Measurements from ENCODE around the gene ERGIC3. TPM values are rescaled to one million over a fixed set of nuclear protein-coding genes. Genes with fewer than 3 reads are reported as not detected.
A peak's percentile ranks its signal among the peaks of the same experiment; 100 is the strongest.

Gene ERGIC3
- total and polyA plus RNA-seq, 2 experiments from 2014 or later: 262 to 477 TPM

DNA sequence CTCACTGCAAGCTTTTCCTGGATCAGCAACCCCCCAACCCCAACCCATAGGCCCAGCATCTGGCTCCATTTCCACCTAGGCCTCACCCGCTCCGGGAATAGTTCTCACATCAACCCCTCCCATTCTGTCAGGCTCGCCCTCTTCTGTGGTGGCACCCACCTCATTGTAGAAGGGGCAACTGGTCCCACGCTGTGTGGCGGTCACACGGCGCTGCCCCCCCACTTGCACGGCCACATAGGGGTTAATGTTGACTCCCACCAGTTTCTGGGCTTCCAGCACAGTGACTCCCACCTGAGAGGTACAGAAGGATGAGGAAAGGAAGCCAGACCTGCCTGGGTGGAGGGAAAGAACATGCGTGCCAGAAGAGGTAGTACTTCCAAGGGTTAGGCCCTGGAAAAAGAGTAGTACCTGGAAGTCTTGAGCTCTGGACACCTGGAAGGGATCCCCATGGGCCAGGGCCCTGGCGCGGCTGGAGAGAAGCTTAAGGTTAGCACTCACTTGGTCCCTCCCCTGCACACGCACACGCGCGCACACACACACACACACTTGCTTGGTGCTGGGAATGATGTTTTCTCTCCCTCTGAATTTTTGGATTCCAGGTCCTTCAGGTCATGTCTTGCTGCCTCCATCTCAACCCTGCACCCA lies 61.1 kb downstream of the ERGIC3 start:
- H2AFZ ChIP-seq: no peak overlapping the region
- no peak overlapping the region for H3K4me2 ChIP-seq (ENCODE audit: unreplicated experiment)
- WGBS, 2 experiments (ENCODE audit: low coverage in 1 of 2, low lambda C conversion rate in 2 of 2, missing lambda C conversion rate in 2 of 2): 93 to 95% methylated on average over 15 of the region's 15 CpGs
- peaks cover 5% of the 10 kb centered on the region; the same call in 1 of the 2 replicates for H3K4me1 ChIP-seq (ENCODE audit: insufficient read depth)
- H3K9ac ChIP-seq: no peak overlapping the region
- no peaks in the 10 kb centered on the region for H3K36me3 ChIP-seq (ENCODE audit: low read depth)
- H3F3A ChIP-seq (ENCODE audit: insufficient read depth): no peaks in the 10 kb centered on the region
- H3K27ac ChIP-seq: no peak overlapping the region
- H3K27me3 ChIP-seq (replicated peaks; ENCODE audit: insufficient read depth): peaks cover 6% of the 10 kb centered on the region
- no peaks in the 10 kb centered on the region for H3K9me3 ChIP-seq (ENCODE audit: low read depth)
- no peaks in the 10 kb centered on the region for H3K79me2 ChIP-seq (ENCODE audit: insufficient read depth)
- TF ChIP-seq EZH2 (IDR thresholded peaks at IDR 0.05; ENCODE audit: insufficient read depth, poor library complexity, severe bottlenecking) (no peak), EZH2phosphoT487 (IDR thresholded peaks at IDR 0.05; ENCODE audit: insufficient read depth, low read depth) (no peak)
- H3K9me2 ChIP-seq (ENCODE audit: insufficient read depth): no peaks in the 10 kb centered on the region
- H3K4me3 ChIP-seq: no peak overlapping the region
- DNase-seq: no peak
- no peaks in the 10 kb centered on the region for H4K20me1 ChIP-seq (ENCODE audit: insufficient read depth)
- in situ Hi-C loops (cut with MboI): no loop called here

DNA sequence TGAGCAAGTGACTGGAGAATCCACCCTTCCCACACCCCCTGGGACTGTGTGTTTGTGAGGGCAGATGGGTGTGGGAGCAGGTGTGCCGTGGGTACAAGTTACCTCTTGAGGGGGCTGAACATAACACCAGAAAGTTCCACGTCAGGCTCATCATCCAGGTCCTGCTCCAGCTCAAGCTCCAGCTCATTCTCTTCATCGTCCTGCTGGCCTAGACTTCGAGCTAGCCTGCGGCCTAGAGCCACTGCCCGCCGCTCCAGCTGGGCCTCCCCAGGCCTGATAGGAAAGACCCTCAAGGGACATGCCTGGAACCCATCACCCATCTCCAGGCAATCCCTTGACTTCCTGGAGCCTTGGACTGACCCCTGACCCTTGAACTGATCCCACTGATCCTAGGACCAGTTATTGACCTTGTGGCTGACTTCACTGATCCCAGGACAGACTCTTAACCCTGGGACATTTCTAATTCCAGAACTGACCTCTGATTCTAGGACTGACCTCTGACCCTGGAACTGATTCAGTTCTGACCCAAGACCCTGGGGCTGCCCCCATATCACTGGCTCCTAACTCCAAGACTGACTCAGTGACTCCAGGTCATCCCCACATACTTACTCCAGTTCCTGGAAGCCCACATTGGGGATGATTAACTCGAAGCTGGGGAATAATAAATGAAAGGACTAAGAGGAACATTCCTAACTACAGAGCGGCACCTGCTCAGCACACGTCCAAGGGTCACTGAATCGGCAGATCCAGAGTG lies 62.0 kb downstream of the ERGIC3 start:
- Histone ChIP-seq H3K4me1 (ENCODE audit: insufficient read depth) (peaks cover 5% of the 10 kb centered on the region; the same call in 1 of the 2 replicates), H3K27me3 (replicated peaks; ENCODE audit: insufficient read depth) (peaks cover 6% of the 10 kb centered on the region), H3K9me3 (ENCODE audit: low read depth) (no peaks in the 10 kb centered on the region), H3K36me3 (ENCODE audit: low read depth) (no peaks in the 10 kb centered on the region), H3K4me2 (ENCODE audit: unreplicated experiment) (no peak overlapping the region), H3K9ac (no peak overlapping the region), H4K20me1 (ENCODE audit: insufficient read depth) (no peaks in the 10 kb centered on the region), H3K27ac (no peak overlapping the region), H3K79me2 (ENCODE audit: insufficient read depth) (no peaks in the 10 kb centered on the region), H2AFZ (no peak overlapping the region), H3F3A (ENCODE audit: insufficient read depth) (no peaks in the 10 kb centered on the region), H3K4me3 (no peak overlapping the region), H3K9me2 (ENCODE audit: insufficient read depth) (no peaks in the 10 kb centered on the region)
- peak; percentile 17 for DNase-seq
- in situ Hi-C loops (cut with MboI): no loop called here
- WGBS, 2 experiments (ENCODE audit: low coverage in 1 of 2, low lambda C conversion rate in 2 of 2, missing lambda C conversion rate in 2 of 2): 85 to 87% methylated on average over 11 of the region's 11 CpGs
- TF ChIP-seq EZH2phosphoT487 (IDR thresholded peaks at IDR 0.05; ENCODE audit: insufficient read depth, low read depth) (no peak), EZH2 (IDR thresholded peaks at IDR 0.05; ENCODE audit: insufficient read depth, poor library complexity, severe bottlenecking) (no peak)

DNA sequence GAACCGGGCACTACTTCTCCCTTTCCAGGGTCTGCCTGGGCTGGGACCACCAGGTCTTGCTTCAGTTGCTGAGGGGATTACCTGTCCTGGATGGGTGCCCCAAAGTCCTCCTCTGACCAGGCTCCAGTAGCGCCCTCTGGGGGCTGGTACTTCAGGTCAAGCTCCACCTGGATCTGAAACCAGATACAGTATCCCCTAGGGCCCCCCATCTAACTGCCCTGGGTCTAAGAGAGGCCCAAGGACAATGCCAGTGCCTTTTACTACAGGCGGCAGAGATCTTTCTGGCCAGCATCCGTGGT lies 62.5 kb downstream of the ERGIC3 start:
- in situ Hi-C loops (cut with MboI): no loop called here
- Histone ChIP-seq H4K20me1 (ENCODE audit: insufficient read depth) (no peaks in the 10 kb centered on the region), H3K4me3 (no peak overlapping the region), H3K36me3 (ENCODE audit: low read depth) (no peaks in the 10 kb centered on the region), H3K4me1 (ENCODE audit: insufficient read depth) (peaks cover 5% of the 10 kb centered on the region; the same call in 1 of the 2 replicates), H3K9me2 (ENCODE audit: insufficient read depth) (no peaks in the 10 kb centered on the region), H3K4me2 (ENCODE audit: unreplicated experiment) (no peak overlapping the region), H3K27me3 (replicated peaks; ENCODE audit: insufficient read depth) (peaks cover 6% of the 10 kb centered on the region), H3K9me3 (ENCODE audit: low read depth) (no peaks in the 10 kb centered on the region), H2AFZ (no peak overlapping the region), H3K9ac (no peak overlapping the region), H3K79me2 (ENCODE audit: insufficient read depth) (no peaks in the 10 kb centered on the region), H3K27ac (no peak overlapping the region), H3F3A (ENCODE audit: insufficient read depth) (no peaks in the 10 kb centered on the region)
- WGBS, 2 experiments (ENCODE audit: low coverage in 1 of 2, low lambda C conversion rate in 2 of 2, missing lambda C conversion rate in 2 of 2): 36 to 41% methylated on average over 4 of the region's 4 CpGs
- peak; percentile 20 for DNase-seq
- TF ChIP-seq EZH2phosphoT487 (IDR thresholded peaks at IDR 0.05; ENCODE audit: insufficient read depth, low read depth) (no peak), EZH2 (IDR thresholded peaks at IDR 0.05; ENCODE audit: insufficient read depth, poor library complexity, severe bottlenecking) (no peak)

DNA sequence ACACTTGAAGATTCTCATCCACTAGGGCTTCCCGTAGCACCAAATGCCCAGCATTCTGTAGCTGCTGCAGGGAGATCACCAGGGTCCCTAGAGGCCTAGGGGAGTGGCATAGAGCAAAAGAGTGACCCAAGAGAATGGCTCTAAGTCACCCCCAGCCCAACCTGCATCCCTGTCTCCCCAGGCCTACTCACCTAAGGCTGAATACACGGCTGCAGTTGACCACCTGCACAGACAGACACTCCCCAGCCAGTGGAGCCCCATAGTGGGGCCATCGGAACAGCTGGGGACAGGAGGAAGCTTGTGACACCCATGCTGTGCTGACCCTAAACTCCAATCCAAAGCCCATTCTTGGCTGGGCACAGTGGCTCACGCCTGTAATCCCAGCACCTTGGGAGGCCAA lies 64.2 kb downstream of the ERGIC3 start:
- H3K4me1 ChIP-seq (ENCODE audit: insufficient read depth): peaks cover 2% of the 10 kb centered on the region; the same call in 1 of the 2 replicates
- TF ChIP-seq EZH2phosphoT487 (IDR thresholded peaks at IDR 0.05; ENCODE audit: insufficient read depth, low read depth): no peak
- no peak for TF ChIP-seq EZH2 (IDR thresholded peaks at IDR 0.05; ENCODE audit: insufficient read depth, poor library complexity, severe bottlenecking)
- DNase-seq: no peak
- H2AFZ ChIP-seq: no peak overlapping the region
- in situ Hi-C loops (cut with MboI): no loop called here
- no peaks in the 10 kb centered on the region for H3K9me2 ChIP-seq (ENCODE audit: insufficient read depth)
- no peaks in the 10 kb centered on the region for H4K20me1 ChIP-seq (ENCODE audit: insufficient read depth)
- H3K4me3 ChIP-seq: no peak overlapping the region
- no peaks in the 10 kb centered on the region for H3K36me3 ChIP-seq (ENCODE audit: low read depth)
- H3F3A ChIP-seq (ENCODE audit: insufficient read depth): no peaks in the 10 kb centered on the region
- no peaks in the 10 kb centered on the region for H3K79me2 ChIP-seq (ENCODE audit: insufficient read depth)
- no peak overlapping the region for H3K27ac ChIP-seq
- H3K27me3 ChIP-seq (replicated peaks; ENCODE audit: insufficient read depth): peaks cover 1% of the 10 kb centered on the region
- WGBS, 2 experiments (ENCODE audit: low coverage in 1 of 2, low lambda C conversion rate in 2 of 2, missing lambda C conversion rate in 2 of 2): 77 to 87% methylated on average over 4 of the region's 4 CpGs
- no peak overlapping the region for H3K4me2 ChIP-seq (ENCODE audit: unreplicated experiment)
- H3K9me3 ChIP-seq (ENCODE audit: low read depth): no peaks in the 10 kb centered on the region
- no peak overlapping the region for H3K9ac ChIP-seq

Small RNAs within 50 kb of the gene (small RNA-seq; reads per million reads assigned to genes)
- not detected for gene RPL37P1 (ENCODE audit: low read depth, low replicate concordance)

Other genes with a start within 250 kb of the ERGIC3 start
- gene FAM83C, start 249.7 kb upstream of the ERGIC3 start, total RNA-seq (2014; rRNA removed; shearing (Covaris generic)): not detected in 2 replicates
- not detected in 2 replicates for gene FAM83C, start 249.7 kb upstream of the ERGIC3 start, polyA plus RNA-seq (2016; fragmentation: Nextera tagmentation; extraction: Ambion mirVana)
- gene UQCC1, start 130.1 kb upstream of the ERGIC3 start, total RNA-seq (2014; rRNA removed; shearing (Covaris generic)): 22.3 and 34.9 TPM in 2 replicates
- gene UQCC1, start 130.1 kb upstream of the ERGIC3 start, polyA plus RNA-seq (2016; fragmentation: Nextera tagmentation; extraction: Ambion mirVana): 23.0 and 23.6 TPM in 2 replicates
- gene GDF5, start 103.8 kb upstream of the ERGIC3 start, total RNA-seq (2014; rRNA removed; shearing (Covaris generic)): 2.5 and 3.9 TPM in 2 replicates
- 1.2 and 1.3 TPM in 2 replicates for gene GDF5, start 103.8 kb upstream of the ERGIC3 start, polyA plus RNA-seq (2016; fragmentation: Nextera tagmentation; extraction: Ambion mirVana)
- 15.5 and 18.2 TPM in 2 replicates for gene CEP250, start 86.5 kb upstream of the ERGIC3 start, total RNA-seq (2014; rRNA removed; shearing (Covaris generic))
- 21.7 and 21.8 TPM in 2 replicates for gene CEP250, start 86.5 kb upstream of the ERGIC3 start, polyA plus RNA-seq (2016; fragmentation: Nextera tagmentation; extraction: Ambion mirVana)
- gene C20orf173, start 12.4 kb upstream of the ERGIC3 start, total RNA-seq (2014; rRNA removed; shearing (Covaris generic)): not detected in 2 replicates
- not detected in 2 replicates for gene C20orf173, start 12.4 kb upstream of the ERGIC3 start, polyA plus RNA-seq (2016; fragmentation: Nextera tagmentation; extraction: Ambion mirVana)
- 3.3 and 14.2 TPM in 2 replicates for gene SPAG4, start 73.8 kb downstream of the ERGIC3 start, total RNA-seq (2014; rRNA removed; shearing (Covaris generic))
- gene SPAG4, start 73.8 kb downstream of the ERGIC3 start, polyA plus RNA-seq (2016; fragmentation: Nextera tagmentation; extraction: Ambion mirVana): 17.3 and 20.9 TPM in 2 replicates
- 172 and 205 TPM in 2 replicates for gene CPNE1, start 122.8 kb downstream of the ERGIC3 start, total RNA-seq (2014; rRNA removed; shearing (Covaris generic))
- 166 and 178 TPM in 2 replicates for gene CPNE1, start 122.8 kb downstream of the ERGIC3 start, polyA plus RNA-seq (2016; fragmentation: Nextera tagmentation; extraction: Ambion mirVana)
- 31.7 and 36.0 TPM in 2 replicates for gene RBM12, start 122.8 kb downstream of the ERGIC3 start, total RNA-seq (2014; rRNA removed; shearing (Covaris generic))
- gene RBM12, start 122.8 kb downstream of the ERGIC3 start, polyA plus RNA-seq (2016; fragmentation: Nextera tagmentation; extraction: Ambion mirVana): 18.1 and 18.5 TPM in 2 replicates
- gene NFS1, start 157.3 kb downstream of the ERGIC3 start, total RNA-seq (2014; rRNA removed; shearing (Covaris generic)): 35.8 and 56.9 TPM in 2 replicates
- 31.5 and 33.3 TPM in 2 replicates for gene NFS1, start 157.3 kb downstream of the ERGIC3 start, polyA plus RNA-seq (2016; fragmentation: Nextera tagmentation; extraction: Ambion mirVana)
- gene ROMO1, start 157.3 kb downstream of the ERGIC3 start, total RNA-seq (2014; rRNA removed; shearing (Covaris generic)): 148 and 311 TPM in 2 replicates
- 525 and 543 TPM in 2 replicates for gene ROMO1, start 157.3 kb downstream of the ERGIC3 start, polyA plus RNA-seq (2016; fragmentation: Nextera tagmentation; extraction: Ambion mirVana)
- 247 and 390 TPM in 2 replicates for gene RBM39, start 200.2 kb downstream of the ERGIC3 start, total RNA-seq (2014; rRNA removed; shearing (Covaris generic))
- 227 and 270 TPM in 2 replicates for gene RBM39, start 200.2 kb downstream of the ERGIC3 start, polyA plus RNA-seq (2016; fragmentation: Nextera tagmentation; extraction: Ambion mirVana)
- gene PHF20, start 229.9 kb downstream of the ERGIC3 start, total RNA-seq (2014; rRNA removed; shearing (Covaris generic)): 23.3 and 25.0 TPM in 2 replicates
- gene PHF20, start 229.9 kb downstream of the ERGIC3 start, polyA plus RNA-seq (2016; fragmentation: Nextera tagmentation; extraction: Ambion mirVana): 35.4 and 37.4 TPM in 2 replicates